ENCODE measurements around the gene SMG7. TPM values are rescaled to one million over a fixed set of nuclear protein-coding genes. Genes with fewer than 3 reads are reported as not detected.

Gene SMG7
- total RNA-seq, 2 experiments from 2014 or later: 45.0 to 185 TPM

- H3K4me3 ChIP-seq (ENCODE audit: low read depth, low read length, poor library complexity, severe bottlenecking): peak overlapping the region; percentile 95
- H3K79me2 ChIP-seq (ENCODE audit: insufficient read depth, low read depth, low read length): peaks cover 59% of the 10 kb centered on the region
- H2AFZ ChIP-seq (ENCODE audit: low read length): no peak overlapping the region
- H3K27ac ChIP-seq (ENCODE audit: low read depth, low read length, poor library complexity, severe bottlenecking): peak overlapping the region; percentile 88
- H3K9me3 ChIP-seq (ENCODE audit: low read length): no peaks in the 10 kb centered on the region
- CTCF ChIA-PET (ENCODE audit: unreplicated experiment): interaction anchor here (1.6 kb wide), 1 partner anchor 24 kb away, joined by 4 read pairs; no protein-coding TSS in a partner anchor
- H3K4me1 ChIP-seq (ENCODE audit: insufficient read depth, low read length, poor library complexity, severe bottlenecking): peaks cover 56% of the 10 kb centered on the region
- H4K20me1 ChIP-seq (ENCODE audit: insufficient read depth, low read length): no peaks in the 10 kb centered on the region; the same call in 1 of the 2 replicates
- peaks cover 56% of the 10 kb centered on the region for H3K36me3 ChIP-seq (ENCODE audit: insufficient read depth, low read length)
- no peak for TF ChIP-seq CTCF (conservative IDR thresholded peaks at IDR 0.05; ENCODE audit: low read length)
- TF ChIP-seq EZH2phosphoT487 (IDR thresholded peaks at IDR 0.05; ENCODE audit: borderline replicate concordance, low read depth, low read length): no peak
- H3K9me2 ChIP-seq (ENCODE audit: insufficient read depth, low read length): no peaks in the 10 kb centered on the region
- DNase-seq (ENCODE audit: low spot score): no peak
- H3K4me2 ChIP-seq (ENCODE audit: low read length): peak overlapping the region; percentile 93
- POLR2A ChIA-PET: interaction anchor here (0.5 to 2.5 kb wide), 6 partner anchors 9 to 107 kb away, joined by 3 to 14 read pairs (median 6); no protein-coding TSS in a partner anchor
- intact Hi-C loops (cut with micrococcal nuclease; ENCODE audit: unreplicated experiment): loop anchor here (5.0 to 10.0 kb wide), 4 partner anchors 448 to 638 kb away; partner anchors contain the start of genes DHX9, LAMC1 and TSEN15
- BruUV-seq (replicated peaks): no TSS peak
Measured at GRCh38 chr1:183473217-183473536, 878 bp downstream of the SMG7 start.

- intact Hi-C loops (cut with micrococcal nuclease; ENCODE audit: unreplicated experiment): loop anchor here (10.0 kb wide), 2 partner anchors 451 to 641 kb away; partner anchors contain the start of genes DHX9 and LAMC1
- BruUV-seq (replicated peaks): no TSS peak
- peak overlapping the region; percentile 100 for H3K27ac ChIP-seq (ENCODE audit: low read depth, low read length, poor library complexity, severe bottlenecking)
- no peak for TF ChIP-seq EZH2phosphoT487 (IDR thresholded peaks at IDR 0.05; ENCODE audit: borderline replicate concordance, low read depth, low read length)
- no peak for TF ChIP-seq CTCF (conservative IDR thresholded peaks at IDR 0.05; ENCODE audit: low read length)
- peaks cover 85% of the 10 kb centered on the region for H3K79me2 ChIP-seq (ENCODE audit: insufficient read depth, low read depth, low read length)
- no peaks in the 10 kb centered on the region; the same call in 1 of the 2 replicates for H4K20me1 ChIP-seq (ENCODE audit: insufficient read depth, low read length)
- H3K9me2 ChIP-seq (ENCODE audit: insufficient read depth, low read length): no peaks in the 10 kb centered on the region
- H3K4me1 ChIP-seq (ENCODE audit: insufficient read depth, low read length, poor library complexity, severe bottlenecking): peaks cover 71% of the 10 kb centered on the region
- peak overlapping the region; percentile 93 for H3K4me2 ChIP-seq (ENCODE audit: low read length)
- no peak overlapping the region for H2AFZ ChIP-seq (ENCODE audit: low read length)
- no peak for DNase-seq (ENCODE audit: low spot score)
- CTCF ChIA-PET (ENCODE audit: unreplicated experiment): no interaction called here
- peaks cover 68% of the 10 kb centered on the region for H3K36me3 ChIP-seq (ENCODE audit: insufficient read depth, low read length)
- POLR2A ChIA-PET: interaction anchor here (1.4 to 3.4 kb wide), 3 partner anchors 9 to 123 kb away, joined by 3 to 14 read pairs (median 10); no protein-coding TSS in a partner anchor
- H3K4me3 ChIP-seq (ENCODE audit: low read depth, low read length, poor library complexity, severe bottlenecking): peak overlapping the region; percentile 95
- no peaks in the 10 kb centered on the region for H3K9me3 ChIP-seq (ENCODE audit: low read length)
Measured at GRCh38 chr1:183476081-183476480, 3.8 kb downstream of the SMG7 start.
